Measurements from ENCODE around the gene PARD3B.

The PARD3B gene

DNA sequence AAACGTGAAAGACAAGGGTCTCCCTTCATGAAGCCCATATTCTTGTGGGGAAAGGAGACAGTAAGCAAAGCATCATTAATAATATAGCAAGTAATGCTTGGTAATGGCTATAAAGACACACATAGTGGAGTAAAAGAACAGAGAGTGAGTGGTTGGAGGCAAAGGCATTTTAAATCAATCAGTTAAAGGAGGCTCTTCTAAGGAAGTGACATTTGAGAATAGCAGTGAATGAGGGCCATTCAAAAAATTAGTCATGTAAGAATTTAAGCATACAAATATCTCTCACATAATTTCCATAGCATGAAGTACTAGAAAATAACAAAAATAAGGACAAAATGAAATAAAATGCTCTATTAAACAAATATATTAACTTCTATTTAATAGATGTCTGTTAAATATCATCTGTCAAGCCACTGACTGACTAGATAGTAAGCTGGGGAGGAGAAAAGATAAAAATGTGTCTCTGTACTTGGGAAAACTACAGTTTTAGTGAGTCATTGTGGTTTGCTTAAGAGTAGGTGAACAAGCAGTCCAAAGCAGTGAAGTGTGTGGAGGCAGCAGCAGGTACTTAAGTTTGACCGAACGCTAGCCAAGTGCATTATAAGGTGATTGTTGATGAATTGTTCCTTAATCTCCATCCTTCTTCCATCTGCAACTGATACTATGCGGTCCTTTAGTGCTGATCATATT is 160.1 kb downstream of the PARD3B start:
- no peak for DNase-seq (ENCODE audit: low read depth)

DNA sequence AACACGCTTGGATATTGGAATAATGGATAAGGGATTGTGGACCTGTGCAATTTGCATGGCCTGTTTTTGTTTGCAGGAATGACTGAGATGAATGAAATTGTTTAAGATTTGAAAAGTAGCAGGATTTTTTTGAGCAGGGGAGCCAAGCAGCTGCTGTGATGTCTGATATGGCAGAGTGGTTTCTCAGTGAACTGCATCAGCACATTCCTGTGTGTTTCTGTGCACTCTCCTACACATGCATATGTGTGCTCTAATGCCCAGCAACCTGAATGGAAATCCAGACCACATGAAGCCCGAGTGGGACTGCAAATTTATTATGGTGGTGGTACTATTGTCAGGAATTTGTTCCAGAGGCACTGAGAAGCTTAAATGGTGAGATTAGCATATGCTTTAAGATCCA is 161.7 kb downstream of the PARD3B start:
- DNase-seq (ENCODE audit: low read depth) = no peak

DNA sequence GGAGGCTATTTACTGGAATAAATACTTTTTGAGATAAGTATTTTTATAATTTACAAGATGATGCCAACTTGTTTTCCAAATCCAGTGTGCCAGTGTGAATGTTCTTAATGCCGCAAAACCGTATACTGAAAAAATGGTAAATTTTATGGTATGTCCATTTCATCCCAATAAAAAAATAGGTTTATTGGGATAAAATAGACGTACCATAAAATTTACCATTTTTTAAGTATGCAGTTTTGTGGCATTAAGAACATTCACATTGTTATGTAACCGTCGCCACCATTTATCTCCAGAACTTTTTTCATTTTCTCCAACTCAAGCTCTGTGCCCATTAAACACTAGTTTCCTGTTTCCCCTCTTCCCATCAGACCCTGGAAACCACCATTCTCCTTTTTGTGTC is 167.9 kb downstream of the PARD3B start:
- no peak for DNase-seq (ENCODE audit: low read depth)

DNA sequence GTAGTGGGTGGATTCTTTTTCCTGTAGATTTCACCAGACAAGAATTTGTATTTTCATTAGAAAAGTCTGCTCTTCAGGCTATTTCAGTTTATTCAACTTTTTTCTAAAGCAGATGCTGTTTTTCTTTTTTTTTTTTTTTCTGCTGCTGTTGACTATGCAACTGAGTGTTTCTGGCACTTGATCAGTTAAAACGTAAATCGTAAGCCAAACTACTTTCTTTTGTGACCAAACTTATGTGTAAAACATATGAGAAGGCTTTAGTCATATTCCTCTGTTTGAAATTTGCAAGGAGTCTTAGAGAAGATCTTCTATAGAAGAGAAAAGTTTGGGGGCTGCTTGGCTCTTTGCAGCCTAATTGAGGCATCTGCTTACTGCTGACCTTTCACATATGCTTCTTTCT is 170.1 kb downstream of the PARD3B start:
- no peak for DNase-seq (ENCODE audit: low read depth)

DNA sequence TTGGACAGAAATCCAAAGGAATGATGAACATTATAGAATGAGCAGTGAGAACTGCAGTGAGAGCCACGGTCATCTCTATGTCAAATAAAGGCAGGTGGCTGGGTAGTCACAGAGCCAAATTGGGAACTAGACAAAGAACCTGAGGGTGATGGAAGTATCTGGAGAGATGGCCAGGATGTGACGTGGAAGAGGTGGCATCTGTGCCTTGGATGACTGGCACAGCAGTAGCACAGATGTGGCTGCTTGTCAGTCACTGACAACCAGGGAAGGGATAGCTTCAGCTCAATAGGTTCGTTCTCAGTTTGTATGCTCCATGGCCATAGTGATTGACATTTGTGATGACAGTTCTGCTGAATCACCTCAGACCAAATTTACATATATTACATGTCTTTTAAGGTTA is 172.3 kb downstream of the PARD3B start:
- no peak for DNase-seq (ENCODE audit: low read depth)

DNA sequence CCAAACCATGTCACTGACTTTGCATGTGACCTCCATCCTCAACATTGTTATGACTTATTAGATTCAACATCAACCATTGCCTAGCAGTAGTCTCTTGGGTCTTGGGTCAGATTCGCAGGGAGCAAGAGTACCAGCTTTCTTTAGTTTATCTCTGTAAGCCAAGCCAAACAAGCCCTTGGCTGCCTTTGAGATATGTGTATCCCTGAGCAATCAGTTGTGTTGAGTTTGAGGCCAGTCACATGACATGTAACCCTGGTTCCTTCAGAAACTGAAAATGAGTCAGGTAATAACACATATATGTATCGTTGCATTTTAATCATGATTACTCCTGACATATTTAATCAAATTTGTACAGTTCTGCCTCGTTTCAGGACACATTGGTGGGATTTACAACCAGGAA is 173.3 kb downstream of the PARD3B start:
- peak; percentile 19 for DNase-seq (ENCODE audit: low read depth)

DNA sequence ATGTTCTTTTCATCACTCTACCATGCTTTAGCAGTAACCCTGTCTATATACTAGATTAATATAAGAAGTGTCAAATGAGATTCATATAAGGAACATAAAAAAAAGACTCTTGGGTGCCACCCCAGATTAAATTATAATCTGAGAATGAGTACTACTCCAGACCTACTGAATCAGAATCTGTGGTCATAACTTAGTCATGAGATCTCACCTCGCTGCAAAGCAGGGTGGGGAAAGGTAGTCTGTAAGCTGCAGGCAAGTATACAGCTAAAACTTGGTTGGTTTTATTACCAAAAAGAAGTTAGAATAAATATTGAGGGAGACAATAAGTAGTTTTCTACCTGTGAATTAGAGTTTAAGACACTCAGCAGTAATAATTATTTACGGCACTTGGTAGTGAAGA is 175.6 kb downstream of the PARD3B start:
- DNase-seq (ENCODE audit: low read depth) = no peak

DNA sequence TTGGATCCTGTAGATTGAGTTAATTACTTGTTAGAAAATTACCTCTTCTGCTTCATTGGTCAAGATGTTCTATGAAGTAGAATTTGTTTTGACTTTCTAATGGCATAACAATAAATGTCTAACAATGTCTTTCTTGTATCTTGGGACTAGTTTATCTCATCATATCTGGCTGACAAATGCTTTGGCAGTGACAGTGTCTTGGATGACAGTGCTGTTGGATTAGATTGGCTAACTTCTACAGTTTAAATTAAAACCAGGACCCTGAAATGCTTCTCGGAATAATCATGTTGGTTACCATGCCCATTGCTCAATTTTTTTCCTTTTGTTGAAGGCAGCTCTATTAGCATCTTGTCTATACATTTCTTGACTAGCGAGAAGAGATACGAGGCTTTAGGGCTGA is 176.9 kb downstream of the PARD3B start:
- DNase-seq (ENCODE audit: low read depth) = peak; percentile 47

DNA sequence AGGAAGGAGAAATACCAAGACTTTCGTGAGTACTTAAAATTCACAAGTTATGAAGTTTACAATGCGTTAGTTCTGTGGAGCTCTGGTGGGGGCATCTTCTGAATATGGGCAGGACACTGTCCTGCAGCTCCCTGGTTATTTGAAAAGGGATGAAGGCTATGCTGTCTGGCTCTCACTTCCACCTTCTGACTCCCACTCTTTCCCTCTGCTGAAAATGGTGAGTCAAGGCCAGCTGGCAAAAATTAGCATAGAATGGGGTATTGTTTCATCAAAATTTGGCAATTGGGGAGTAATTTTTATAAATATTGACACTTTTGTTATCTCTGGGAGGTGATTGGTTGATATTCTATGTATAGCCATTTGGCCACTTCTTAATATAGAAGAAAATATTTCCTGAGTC is 177.4 kb downstream of the PARD3B start:
- DNase-seq (ENCODE audit: low read depth) = no peak

DNA sequence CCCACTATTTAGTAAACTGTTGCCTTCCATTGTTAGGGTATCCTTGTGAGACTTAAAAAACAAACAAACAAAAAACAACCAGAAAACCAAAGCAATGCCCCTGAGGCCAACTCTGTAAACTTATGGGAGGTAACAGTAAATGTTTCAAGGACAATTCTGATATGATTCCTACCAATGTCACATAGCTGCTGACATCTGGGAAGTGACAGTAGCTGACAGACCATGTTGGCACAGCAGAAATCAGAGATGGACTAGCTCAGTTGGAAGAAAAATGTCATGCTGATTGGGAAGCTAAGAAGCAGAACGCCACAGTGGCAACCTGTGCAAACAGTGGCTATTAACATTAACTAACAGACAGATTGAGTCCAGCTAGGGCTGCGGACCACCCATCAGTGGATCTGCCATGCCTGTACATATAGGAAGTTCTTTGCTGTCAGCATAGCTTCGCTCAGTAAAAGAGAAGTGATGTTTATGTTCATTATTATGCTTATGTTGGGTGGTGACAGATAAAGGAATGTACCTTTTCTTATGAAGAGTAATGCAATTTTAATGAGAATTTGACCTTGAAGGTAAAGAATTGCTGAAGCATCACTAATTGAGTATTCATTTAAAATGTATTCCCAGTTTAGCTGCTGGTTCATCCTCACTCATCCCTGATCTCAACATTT is 180.6 kb downstream of the PARD3B start:
- DNase-seq (ENCODE audit: low read depth) = no peak

DNA sequence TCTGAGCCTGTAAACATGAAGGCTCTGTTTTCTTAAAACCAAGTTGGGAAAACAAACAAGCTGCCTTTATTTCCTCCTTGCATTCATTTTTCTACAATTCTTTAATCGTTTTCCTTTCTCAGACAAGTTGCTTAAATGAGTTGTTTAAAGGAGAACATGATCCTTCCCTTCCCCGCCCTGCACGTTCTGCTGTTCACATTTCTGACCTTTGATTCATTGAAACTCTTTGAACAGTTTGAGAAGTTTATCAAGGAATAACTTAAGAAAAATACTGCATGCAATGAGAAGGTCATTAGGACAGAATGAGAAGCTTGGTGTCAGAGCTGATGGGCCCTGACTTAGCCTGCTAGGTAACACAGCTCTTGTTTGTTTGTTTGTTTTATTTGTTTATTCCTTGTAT is 181.6 kb downstream of the PARD3B start:
- DNase-seq (ENCODE audit: low read depth) = no peak

DNA sequence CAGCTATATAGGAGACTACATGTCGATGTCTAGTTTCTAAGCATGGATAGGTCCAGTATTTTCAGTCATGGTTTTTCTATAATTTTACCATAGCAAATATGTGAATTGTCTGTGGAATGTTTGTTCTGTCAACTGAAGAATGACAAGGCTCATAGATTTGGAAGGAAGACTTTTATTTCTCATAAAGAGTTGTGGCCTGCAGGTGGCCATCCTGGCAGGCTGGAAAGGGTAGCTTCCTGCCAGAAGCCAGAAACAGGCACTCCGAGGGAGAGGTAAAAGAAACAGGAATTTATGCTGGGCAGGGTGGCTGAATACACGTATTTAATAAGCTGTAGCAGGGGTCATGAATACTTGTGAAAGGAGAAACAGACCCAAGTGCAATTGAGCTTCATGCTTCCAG is 182.1 kb downstream of the PARD3B start:
- no peak for DNase-seq (ENCODE audit: low read depth)

DNA sequence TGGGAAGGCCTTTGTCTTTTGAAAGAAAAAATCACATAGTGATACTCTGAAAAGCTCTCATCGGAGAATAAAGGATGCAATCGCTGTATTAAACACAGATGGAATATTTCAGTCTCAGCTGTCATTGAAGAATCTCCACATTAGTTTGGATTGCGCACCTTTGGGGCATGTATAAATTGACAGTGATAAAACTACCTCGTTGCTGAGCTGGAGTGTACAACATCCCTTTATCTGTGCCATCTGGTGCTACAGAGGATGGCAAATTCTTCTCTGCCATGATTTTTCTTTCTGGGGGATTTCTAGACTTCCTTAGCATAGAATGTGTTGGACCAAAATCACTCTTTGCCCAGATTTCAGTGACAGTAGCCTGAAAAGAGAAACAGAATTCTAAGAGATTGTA is 185.3 kb downstream of the PARD3B start:
- no peak for DNase-seq (ENCODE audit: low read depth)

DNA sequence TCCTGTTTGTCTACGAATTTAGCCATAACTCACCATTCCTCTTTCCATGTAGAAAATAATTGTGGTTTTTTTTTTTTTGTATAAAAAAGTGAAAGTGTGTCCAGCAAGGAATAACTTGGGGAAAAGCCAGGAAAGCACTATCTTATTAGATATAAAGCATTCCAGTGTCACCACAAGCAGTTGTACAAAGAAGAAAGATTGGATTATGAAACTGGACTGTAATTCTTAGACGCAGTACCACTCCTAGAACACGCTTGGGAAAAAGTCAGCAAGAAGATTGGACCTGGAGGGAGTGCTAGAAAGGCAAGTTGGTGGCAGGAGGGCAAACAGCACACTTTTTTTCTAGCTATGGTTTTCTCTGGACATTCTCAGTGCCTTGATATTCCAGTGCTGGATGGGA is 186.7 kb downstream of the PARD3B start:
- DNase-seq (ENCODE audit: low read depth) = no peak

DNA sequence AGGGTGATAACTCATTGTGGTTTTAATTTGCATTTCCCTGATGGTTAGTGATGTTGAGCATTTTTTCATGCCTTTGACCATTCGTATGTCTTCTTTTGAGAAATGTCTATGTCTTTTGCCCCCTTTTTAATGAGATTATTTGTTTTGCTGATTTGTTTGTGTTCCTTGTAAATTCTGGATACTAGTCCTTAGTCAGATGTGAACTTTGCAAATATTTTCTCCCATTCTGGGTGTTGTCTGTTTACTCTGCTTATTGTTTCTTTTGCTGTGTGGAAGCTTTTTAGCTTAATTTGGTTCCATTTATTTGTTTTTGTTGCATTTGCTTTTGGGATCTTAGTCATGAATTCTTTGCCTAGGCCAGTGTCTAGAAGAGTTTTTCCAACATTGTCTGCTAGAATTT is 192.0 kb downstream of the PARD3B start:
- no peak for DNase-seq (ENCODE audit: low read depth)

DNA sequence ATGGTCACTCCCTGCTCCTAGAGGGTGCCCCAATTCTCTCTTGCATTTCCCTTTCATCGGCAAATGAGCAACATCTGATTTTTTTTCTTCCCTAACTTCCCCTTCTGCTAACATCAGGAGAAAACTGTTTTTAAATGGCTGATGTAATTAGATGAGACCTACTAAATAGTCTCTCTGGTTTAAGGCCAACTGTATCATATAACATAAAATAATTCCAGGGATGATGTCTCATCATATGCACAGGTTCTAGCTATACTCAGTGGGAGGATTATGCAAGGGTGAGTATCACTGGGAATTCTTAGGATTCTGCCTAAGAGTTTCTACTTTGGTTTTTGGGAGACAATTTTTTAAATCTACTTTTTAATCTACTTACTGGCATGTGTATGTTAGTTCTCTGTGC is 193.4 kb downstream of the PARD3B start:
- DNase-seq (ENCODE audit: low read depth) = peak; percentile 35

DNA sequence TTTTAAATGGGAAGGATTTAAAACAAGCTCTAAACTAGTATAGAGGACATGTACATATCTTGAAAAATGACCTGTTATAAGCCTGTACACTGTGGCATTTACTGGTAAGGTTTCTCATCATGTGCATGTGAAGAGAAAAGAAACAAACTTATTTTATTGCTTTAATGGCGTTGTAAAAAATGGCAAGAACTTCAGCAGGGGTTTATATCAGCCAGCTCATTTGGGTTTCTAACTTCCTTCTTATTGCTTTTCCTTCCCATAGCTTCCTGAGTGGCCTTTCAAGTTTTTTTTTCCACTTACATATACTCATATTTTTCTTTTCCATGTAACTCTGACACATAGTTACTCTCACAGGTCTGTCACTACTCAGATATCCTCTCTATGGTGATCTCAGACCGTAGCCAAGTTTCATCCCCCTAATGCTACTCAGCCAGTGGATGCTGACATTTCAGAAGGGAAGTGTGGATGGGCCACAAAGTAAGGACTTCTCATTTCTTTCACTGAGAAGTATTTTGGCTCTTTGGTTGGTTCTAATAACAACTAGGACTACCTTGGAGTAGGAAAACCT is 198.2 kb downstream of the PARD3B start:
- DNase-seq (ENCODE audit: low read depth) = no peak

DNA sequence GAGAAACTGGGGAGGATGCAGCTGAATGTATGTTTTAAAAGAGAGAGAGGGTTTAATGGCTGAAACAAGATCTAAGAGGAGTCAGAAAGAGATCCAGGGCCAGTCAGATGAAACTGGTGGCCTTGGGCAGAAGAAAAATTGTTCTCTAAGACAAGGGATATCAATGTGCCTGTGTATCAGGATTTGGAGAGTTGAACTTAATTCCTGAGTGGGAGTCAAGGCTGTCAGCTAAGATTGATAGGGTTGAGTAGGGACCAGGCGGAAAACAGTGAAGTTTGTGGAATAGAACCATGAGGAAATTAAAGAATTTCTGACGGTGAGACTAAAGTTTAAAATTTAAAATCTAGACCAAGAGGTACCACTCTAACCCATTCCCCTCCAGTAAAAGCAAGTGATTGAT is 199.2 kb downstream of the PARD3B start:
- no peak for DNase-seq (ENCODE audit: low read depth)

DNA sequence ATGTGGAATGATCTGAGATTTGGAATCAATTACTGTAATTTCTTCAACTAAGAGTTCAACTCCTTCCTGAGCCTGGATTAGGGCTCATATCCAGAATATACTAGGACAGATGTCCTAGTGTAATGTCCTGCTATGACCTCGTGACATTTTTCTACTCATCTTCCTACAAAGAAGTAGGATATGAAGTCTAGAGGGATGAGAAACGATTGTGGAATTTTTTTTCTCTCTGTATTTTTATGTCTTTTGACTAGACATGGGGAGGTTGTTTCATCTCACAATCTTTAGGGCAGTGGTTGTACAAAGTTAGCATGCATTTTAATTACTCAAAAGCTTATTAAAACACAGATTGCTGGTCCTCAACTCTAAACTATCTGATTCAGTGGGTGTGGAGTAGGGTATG is 203.0 kb downstream of the PARD3B start:
- DNase-seq (ENCODE audit: low read depth) = no peak

DNA sequence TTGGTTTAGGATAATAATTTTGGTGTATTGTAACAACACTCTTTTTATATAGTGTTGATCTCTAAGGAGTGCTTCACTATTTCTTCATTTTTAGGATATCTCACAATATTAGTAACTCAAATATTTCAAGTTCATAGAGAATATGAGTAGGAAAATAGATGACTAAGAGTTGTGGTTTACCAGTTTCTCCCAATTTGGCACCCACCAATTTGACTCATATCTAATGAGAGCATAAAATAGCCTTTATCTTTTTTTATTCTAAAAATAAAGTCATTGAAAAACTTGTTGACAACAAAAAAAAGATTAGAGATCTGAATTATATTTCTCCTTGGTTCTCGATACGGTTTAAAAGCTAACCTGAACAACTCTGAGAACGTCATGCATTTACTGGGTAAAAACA is 204.0 kb downstream of the PARD3B start:
- DNase-seq (ENCODE audit: low read depth) = peak; percentile 44

DNA sequence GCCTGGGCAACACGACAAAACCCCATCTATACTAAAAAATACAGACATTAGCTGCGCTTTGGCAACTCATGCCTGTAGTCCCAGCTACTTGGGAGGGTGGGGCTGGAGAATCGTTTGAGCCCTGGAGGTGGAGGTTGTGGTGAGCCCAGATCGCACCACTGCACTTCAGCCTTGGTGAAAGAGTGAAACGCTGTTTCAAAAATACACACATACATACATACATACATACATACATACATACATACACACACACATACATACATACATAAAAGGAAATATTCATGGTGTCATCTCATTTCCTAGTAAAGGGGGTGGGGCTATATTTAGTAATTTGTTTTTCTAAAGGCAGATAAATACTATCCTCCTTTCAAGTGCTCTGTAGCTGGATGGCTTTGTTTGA is 205.1 kb downstream of the PARD3B start:
- DNase-seq (ENCODE audit: low read depth) = no peak

DNA sequence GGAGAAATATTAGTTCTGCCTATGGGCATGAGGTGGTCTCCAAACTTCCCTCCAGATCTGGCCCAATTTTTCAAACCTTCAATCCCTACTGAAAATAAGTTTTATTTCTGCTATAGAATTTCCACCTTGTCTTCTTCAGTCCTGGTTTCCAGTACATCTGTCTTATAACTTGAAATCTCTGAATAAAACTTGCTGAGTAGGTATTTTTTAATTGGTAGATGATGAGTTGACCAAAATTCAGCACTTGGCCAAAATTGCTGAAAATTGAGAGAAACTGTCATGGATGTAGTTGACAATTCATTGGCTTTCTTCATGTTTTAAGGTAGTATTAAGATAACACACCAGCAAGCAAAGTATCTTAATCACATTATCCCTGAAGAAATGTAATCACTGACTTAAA is 206.2 kb downstream of the PARD3B start:
- no peak for DNase-seq (ENCODE audit: low read depth)

DNA sequence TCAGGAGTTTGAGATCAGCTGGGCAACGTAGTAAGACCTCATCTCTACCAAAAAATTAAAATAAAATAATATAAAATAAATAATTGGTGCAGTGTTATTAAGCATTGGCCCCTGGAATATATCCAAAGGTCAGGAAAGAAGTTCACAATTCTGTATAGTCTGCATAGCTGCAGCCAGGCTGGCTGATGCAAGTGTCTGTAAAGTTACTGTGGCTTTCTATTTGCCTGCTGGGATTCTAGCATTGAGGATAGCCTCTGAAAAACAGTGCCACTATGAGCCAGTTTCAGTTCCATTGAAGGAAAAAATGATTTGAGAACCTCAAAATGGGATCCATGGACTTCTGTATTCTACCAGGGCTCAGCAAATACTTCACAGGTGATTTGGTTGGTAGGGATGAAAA is 208.6 kb downstream of the PARD3B start:
- peak; percentile 15 for DNase-seq (ENCODE audit: low read depth)

DNA sequence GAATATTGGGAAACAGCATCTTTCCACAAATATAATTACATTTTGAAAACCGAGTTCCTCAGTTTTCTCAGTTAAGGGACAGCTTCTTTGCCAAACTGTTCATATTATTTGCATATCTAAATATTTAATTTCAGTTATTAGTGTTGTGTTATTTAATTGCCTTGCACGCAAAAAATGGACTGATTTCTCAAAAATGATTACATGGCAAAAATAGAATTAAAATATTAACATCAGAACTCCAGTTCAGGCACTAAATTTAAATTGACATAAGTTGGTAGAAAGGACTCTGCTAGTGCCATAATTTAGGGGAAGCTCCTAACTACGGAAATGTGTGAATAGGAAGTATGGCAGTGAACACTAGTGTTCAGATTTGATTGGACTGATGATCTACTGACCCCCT is 209.6 kb downstream of the PARD3B start:
- no peak for DNase-seq (ENCODE audit: low read depth)
